ENCODE results near the gene TMA7B.

The TMA7B gene

GRCh38 chr22:40008726-40009291, 48.6 kb downstream of the TMA7B start:
- Histone ChIP-seq H3K9ac (no peak overlapping the region), H3K9me3 (ENCODE audit: control insufficient read depth, low read length) (no peaks in the 10 kb centered on the region), H3K4me1 (peaks cover 3% of the 10 kb centered on the region), H3K27me3 (ENCODE audit: control insufficient read depth, insufficient read depth, low read length) (no peaks in the 10 kb centered on the region), H3K4me2 (ENCODE audit: low read length) (no peak overlapping the region), H3K79me2 (no peaks in the 10 kb centered on the region), H3K36me3 (ENCODE audit: control insufficient read depth, insufficient read depth, low read length) (no peaks in the 10 kb centered on the region), H2AFZ (no peak overlapping the region), H3K27ac (no peak overlapping the region), H3K4me3 (ENCODE audit: low read depth, low read length) (no peak overlapping the region)
- TF ChIP-seq CTCF (IDR thresholded peaks at IDR 0.05), result no peak

DNA sequence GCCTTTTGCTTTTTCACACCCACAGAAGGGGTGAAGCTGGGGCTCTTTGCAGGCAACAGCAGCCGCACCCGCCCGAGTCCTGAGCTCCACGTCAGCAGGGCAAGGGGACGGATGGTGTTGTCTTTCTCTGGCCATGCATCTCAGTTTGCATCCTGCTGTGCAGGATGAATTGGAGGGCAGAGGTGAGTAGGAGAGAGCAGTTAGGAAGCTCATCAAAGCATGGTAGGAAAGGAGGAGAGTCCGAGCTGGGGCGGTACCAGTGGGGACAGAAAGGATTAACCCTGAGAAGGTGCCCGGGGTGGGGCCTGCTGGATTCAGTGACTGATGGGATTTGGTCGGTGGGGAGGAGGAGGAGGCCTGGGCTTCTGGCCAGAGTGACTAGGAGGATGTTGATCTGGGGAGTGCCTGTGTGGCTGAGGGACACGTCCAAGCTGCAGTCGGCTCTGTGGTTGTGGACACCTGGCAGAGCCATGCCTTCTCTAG, 49.1 kb downstream of the TMA7B start:
- TF ChIP-seq CTCF (IDR thresholded peaks at IDR 0.05), result no peak
- H3K4me1 ChIP-seq, result peaks cover 3% of the 10 kb centered on the region
- H3K27me3 ChIP-seq (ENCODE audit: control insufficient read depth, insufficient read depth, low read length), result no peaks in the 10 kb centered on the region
- H3K4me3 ChIP-seq (ENCODE audit: low read depth, low read length), result no peak overlapping the region
- H3K79me2 ChIP-seq, result no peaks in the 10 kb centered on the region
- no peaks in the 10 kb centered on the region for H3K9me3 ChIP-seq (ENCODE audit: control insufficient read depth, low read length)
- H3K36me3 ChIP-seq (ENCODE audit: control insufficient read depth, insufficient read depth, low read length), result no peaks in the 10 kb centered on the region
- H3K9ac ChIP-seq, result no peak overlapping the region
- H2AFZ ChIP-seq, result no peak overlapping the region
- H3K4me2 ChIP-seq (ENCODE audit: low read length), result no peak overlapping the region
- H3K27ac ChIP-seq, result no peak overlapping the region

GRCh38 chr22:40009951-40010671, 49.9 kb downstream of the TMA7B start:
- no peaks in the 10 kb centered on the region for H3K79me2 ChIP-seq
- no peaks in the 10 kb centered on the region for H3K27me3 ChIP-seq (ENCODE audit: control insufficient read depth, insufficient read depth, low read length)
- H3K4me3 ChIP-seq (ENCODE audit: low read depth, low read length), result no peak overlapping the region
- no peak for TF ChIP-seq CTCF (IDR thresholded peaks at IDR 0.05)
- H2AFZ ChIP-seq, result no peak overlapping the region
- no peak overlapping the region for H3K27ac ChIP-seq
- peaks cover 3% of the 10 kb centered on the region for H3K4me1 ChIP-seq
- no peaks in the 10 kb centered on the region for H3K36me3 ChIP-seq (ENCODE audit: control insufficient read depth, insufficient read depth, low read length)
- no peak overlapping the region for H3K9ac ChIP-seq
- H3K9me3 ChIP-seq (ENCODE audit: control insufficient read depth, low read length), result no peaks in the 10 kb centered on the region
- peak overlapping the region; percentile 41 for H3K4me2 ChIP-seq (ENCODE audit: low read length)

- Histone ChIP-seq H3K27ac (no peak overlapping the region), H3K27me3 (ENCODE audit: control insufficient read depth, insufficient read depth, low read length) (no peaks in the 10 kb centered on the region), H3K9me3 (ENCODE audit: control insufficient read depth, low read length) (no peaks in the 10 kb centered on the region), H3K9ac (no peak overlapping the region), H3K36me3 (ENCODE audit: control insufficient read depth, insufficient read depth, low read length) (no peaks in the 10 kb centered on the region), H2AFZ (no peak overlapping the region), H3K4me2 (ENCODE audit: low read length) (peak overlapping the region; percentile 41), H3K4me3 (ENCODE audit: low read depth, low read length) (no peak overlapping the region), H3K4me1 (peaks cover 3% of the 10 kb centered on the region), H3K79me2 (no peaks in the 10 kb centered on the region)
- TF ChIP-seq CTCF (IDR thresholded peaks at IDR 0.05), result no peak
These were observed 50.5 kb downstream of the TMA7B start for GRCh38 chr22:40010746-40011145.

Data from parathyroid adenoma (tissue), 2 donors.